HFFc6 (cell line): ENCODE data around the gene KCNMA1. TPM values are rescaled to one million over a fixed set of nuclear protein-coding genes. Genes with fewer than 3 reads are reported as not detected.

Source experiments
- DNase-seq: peaks from one replicate; pipeline ENCODE4 v3.0.0-alpha.2; 2018
- H3K27ac Mint-ChIP-seq: 2 replicates; pipeline ENCODE4 v1.8.0; 2020; ENCODE audit warnings: mild to moderate bottlenecking, mixed read lengths
- H3K27me3 Mint-ChIP-seq: 2 replicates; pipeline ENCODE4 v1.8.0; 2021; ENCODE audit warnings: mild to moderate bottlenecking, moderate library complexity, mixed read lengths; ENCODE audit not compliant: insufficient read depth
- H3K36me3 Mint-ChIP-seq: 2 replicates; pipeline ENCODE4 v1.8.0; 2021; ENCODE audit warnings: low read depth, mixed read lengths
- H3K4me1 Mint-ChIP-seq: 2 replicates; pipeline ENCODE4 v1.8.0; 2020; ENCODE audit warnings: low read depth, mixed read lengths
- H3K4me3 Mint-ChIP-seq: 2 replicates; pipeline ENCODE4 v1.8.0; 2020; ENCODE audit warnings: mild to moderate bottlenecking, moderate library complexity, mixed read lengths
- H3K9me3 Mint-ChIP-seq: 2 replicates; pipeline ENCODE4 v1.8.0; 2020; ENCODE audit warnings: mild to moderate bottlenecking, mixed read lengths
- total RNA-seq, 6 experiments: library from RNA; stranded (reverse); fragmentation: NEBNext Ultra II Directional; extraction: Animal tissue kit (Norgen Biotek cat#: 25700); gene quantifications; 2 replicates in 1 of 6; 3 replicates in 5 of 6; pipeline ENCODE4 v1.2.3, GENCODE V29; 2021
- TF ChIP-seq, protein P1 (sequence below): fragments of 200-600 bp; sonication (generic); IDR thresholded peaks from 2 replicates; pipeline ENCODE4 v1.5.0; 2021; ENCODE audit warnings: antibody characterized with exemption, mild to moderate bottlenecking

Gene KCNMA1
- total RNA-seq, 6 experiments from 2014 or later, result 87.1 to 191 (median 93.5) TPM

DNA sequence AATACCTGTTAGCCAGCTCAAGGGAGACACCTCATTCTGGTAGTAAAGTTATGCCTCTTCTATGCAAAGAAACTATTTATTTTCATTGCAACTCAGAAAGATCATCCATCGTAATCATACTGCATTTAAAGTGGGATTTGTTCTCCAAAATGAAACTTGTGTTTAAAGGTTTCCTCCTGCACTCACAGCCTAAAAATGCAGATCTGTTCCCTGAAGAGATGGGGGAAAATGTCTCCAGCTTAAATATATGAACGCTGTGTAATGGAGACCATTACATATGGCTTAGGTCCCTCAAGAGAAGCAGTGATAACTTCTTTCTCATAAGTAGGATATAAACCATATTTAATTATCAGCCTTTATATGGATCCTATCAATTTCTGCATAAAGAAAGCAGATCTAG is 665.1 kb downstream of the KCNMA1 start:
- TF ChIP-seq, protein P1, sequence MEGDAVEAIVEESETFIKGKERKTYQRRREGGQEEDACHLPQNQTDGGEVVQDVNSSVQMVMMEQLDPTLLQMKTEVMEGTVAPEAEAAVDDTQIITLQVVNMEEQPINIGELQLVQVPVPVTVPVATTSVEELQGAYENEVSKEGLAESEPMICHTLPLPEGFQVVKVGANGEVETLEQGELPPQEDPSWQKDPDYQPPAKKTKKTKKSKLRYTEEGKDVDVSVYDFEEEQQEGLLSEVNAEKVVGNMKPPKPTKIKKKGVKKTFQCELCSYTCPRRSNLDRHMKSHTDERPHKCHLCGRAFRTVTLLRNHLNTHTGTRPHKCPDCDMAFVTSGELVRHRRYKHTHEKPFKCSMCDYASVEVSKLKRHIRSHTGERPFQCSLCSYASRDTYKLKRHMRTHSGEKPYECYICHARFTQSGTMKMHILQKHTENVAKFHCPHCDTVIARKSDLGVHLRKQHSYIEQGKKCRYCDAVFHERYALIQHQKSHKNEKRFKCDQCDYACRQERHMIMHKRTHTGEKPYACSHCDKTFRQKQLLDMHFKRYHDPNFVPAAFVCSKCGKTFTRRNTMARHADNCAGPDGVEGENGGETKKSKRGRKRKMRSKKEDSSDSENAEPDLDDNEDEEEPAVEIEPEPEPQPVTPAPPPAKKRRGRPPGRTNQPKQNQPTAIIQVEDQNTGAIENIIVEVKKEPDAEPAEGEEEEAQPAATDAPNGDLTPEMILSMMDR, result no peak
- H3K27ac Mint-ChIP-seq, result no peak overlapping the region
- peaks cover 3% of the 10 kb centered on the region for H3K27me3 Mint-ChIP-seq
- H3K9me3 Mint-ChIP-seq, result no peaks in the 10 kb centered on the region
- H3K36me3 Mint-ChIP-seq, result peaks cover 26% of the 10 kb centered on the region
- peaks cover 25% of the 10 kb centered on the region for H3K4me1 Mint-ChIP-seq
- no peak overlapping the region for H3K4me3 Mint-ChIP-seq
- DNase-seq, result no peak

DNA sequence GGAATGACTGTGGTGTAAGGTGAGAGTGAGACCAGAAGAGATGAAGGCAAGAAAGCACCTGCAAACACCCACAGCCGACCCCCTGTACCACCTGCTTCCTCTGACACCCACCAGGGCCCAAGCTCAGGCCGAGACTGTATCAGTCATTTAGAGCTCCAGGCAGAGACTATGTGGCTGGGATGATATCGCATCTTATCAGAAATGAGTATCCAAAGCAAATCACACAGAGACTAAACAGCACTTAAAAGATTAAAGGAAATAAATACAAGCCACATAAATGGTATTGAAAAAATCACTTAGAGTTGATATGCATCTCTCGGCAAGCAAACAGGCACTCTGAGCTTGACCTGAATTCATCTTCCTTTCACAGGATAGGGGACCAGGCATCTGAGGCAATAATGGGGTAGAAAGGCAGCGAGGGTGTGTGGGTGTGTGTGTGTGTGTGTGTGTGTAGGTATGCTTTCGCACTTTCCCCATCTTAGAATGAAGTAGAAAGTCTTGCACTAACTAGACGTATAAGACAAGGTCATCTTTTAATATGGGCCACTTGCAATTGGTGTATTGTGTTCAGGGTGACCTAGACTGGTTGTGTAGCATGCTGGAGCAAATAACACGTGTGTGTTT is 665.9 kb downstream of the KCNMA1 start:
- TF ChIP-seq, protein P1, result no peak
- Mint-ChIP-seq H3K27me3 (peaks cover 2% of the 10 kb centered on the region), H3K4me1 (peaks cover 25% of the 10 kb centered on the region)

DNA sequence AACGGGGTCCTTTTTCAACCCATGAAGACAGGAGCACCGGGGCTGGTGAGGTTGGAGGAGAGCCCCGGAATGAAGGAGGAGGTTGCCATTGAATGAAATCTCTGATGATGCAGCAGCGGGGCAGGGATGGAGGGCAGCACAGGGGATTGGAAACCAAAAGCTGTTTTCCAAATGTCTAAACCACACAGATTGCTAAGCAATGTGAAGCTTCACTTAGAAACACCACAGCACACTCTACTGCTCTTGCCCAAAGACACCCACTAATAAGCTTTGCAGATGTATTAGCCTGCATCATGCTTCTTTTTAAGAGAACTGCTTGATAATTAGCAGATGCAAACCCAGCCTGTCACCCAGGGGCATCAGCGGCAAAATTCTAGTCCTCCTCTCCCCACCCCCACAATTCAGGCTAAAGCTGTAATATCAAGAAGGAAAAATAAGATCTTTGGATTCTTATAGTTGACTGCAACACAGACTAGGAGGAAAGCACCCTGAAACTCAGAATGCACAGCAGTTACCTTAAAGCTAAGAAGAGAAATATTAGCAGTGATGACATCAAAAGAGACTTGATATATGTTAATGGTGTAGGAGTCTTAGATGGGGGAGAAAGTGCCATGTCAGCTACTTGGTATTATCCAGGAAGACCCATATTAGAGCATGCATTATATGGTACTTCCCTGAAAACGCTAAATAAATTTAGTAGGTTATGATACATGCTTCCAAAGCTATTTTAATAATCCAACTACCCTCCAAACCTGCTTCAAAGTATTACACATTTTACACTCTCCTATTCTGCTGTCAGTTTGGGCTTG is 666.7 kb downstream of the KCNMA1 start:
- peaks cover 2% of the 10 kb centered on the region for H3K27me3 Mint-ChIP-seq
- DNase-seq, result no peak
- TF ChIP-seq, protein P1, result no peak
- no peak overlapping the region for H3K27ac Mint-ChIP-seq
- peaks cover 36% of the 10 kb centered on the region for H3K36me3 Mint-ChIP-seq
- no peak overlapping the region for H3K4me3 Mint-ChIP-seq
- H3K4me1 Mint-ChIP-seq, result peaks cover 25% of the 10 kb centered on the region
- no peaks in the 10 kb centered on the region for H3K9me3 Mint-ChIP-seq

More for the DNA sequence above, 665.9 kb downstream of the KCNMA1 start:
- peaks cover 28% of the 10 kb centered on the region; the same call in 1 of the 2 replicates for H3K36me3 Mint-ChIP-seq
- H3K4me3 Mint-ChIP-seq, result no peak overlapping the region
- H3K27ac Mint-ChIP-seq, result no peak overlapping the region
- no peaks in the 10 kb centered on the region for H3K9me3 Mint-ChIP-seq
- no peak for DNase-seq

DNA sequence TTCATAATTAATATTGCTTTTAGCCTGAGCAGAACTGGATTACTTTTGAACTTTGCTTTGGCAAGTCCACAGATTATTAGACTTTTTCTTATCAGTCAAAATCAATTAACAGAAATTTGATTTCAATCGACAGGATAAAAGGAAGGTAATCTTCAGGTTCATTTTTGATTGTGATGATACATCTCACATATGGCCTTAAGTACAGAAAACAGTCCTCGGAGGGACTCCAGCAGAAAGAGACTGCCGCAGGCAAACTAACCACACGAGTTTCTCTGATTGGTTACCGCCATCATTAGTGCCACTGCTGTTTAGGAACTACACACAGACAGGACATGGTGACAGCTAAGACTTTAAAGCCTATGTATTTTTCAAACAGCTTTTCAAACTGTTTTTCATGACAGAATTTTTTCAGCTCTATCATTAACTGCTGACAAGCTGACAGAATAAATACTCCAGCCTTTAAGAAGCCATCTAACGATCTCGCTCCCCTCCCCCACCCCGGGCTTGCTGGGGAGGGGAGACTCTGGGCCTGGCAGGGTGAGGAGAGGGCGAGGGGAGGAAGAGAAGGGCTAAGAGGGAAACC is 668.2 kb downstream of the KCNMA1 start:
- H3K27ac Mint-ChIP-seq, result no peak overlapping the region
- peaks cover 38% of the 10 kb centered on the region for H3K36me3 Mint-ChIP-seq
- H3K4me1 Mint-ChIP-seq, result peaks cover 15% of the 10 kb centered on the region
- TF ChIP-seq, protein P1, result no peak
- H3K27me3 Mint-ChIP-seq, result peaks cover 2% of the 10 kb centered on the region
- DNase-seq, result no peak
- H3K9me3 Mint-ChIP-seq, result no peaks in the 10 kb centered on the region
- H3K4me3 Mint-ChIP-seq, result no peak overlapping the region

DNA sequence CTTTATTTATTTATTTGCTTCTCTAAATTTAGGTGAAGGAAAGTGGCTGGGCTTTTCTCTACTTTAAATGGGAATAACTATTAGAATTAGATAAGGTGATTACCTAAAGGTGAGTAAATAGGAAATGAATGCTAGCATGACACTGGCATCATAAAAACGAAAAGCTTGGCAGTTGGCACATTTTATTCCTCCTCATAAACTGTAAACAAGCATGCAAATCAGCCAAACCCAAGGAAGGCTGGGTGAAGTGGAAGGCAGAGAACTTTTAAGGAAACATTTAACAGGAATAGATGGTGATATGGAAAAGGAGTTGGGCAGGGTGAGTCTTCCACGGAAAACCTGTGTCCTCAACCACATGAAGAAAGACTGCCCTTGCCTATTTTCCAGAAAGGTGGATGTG is 669.1 kb downstream of the KCNMA1 start:
- TF ChIP-seq, protein P1, result no peak
- Mint-ChIP-seq H3K9me3 (no peaks in the 10 kb centered on the region), H3K36me3 (peaks cover 42% of the 10 kb centered on the region), H3K4me1 (peaks cover 5% of the 10 kb centered on the region), H3K27ac (no peak overlapping the region), H3K4me3 (no peak overlapping the region), H3K27me3 (peaks cover 2% of the 10 kb centered on the region)
- DNase-seq, result no peak
